Body of pancreas (tissue), 4 donors: ENCODE measurements around the gene NPTX2. TPM values are rescaled to one million over a fixed set of nuclear protein-coding genes. Genes with fewer than 3 reads are reported as not detected.

ENCODE experiments used
- ATAC-seq: fragments of 150-250 bp; one replicate; pipeline ENCODE4 v1.9.1; 2016
- DNase-seq, 4 donors: peaks; one replicate each; pipeline ENCODE4 v3.0.0-alpha.2; 2019
- H3K27ac ChIP-seq, 4 donors: fragments of 200-600 bp; sonication (generic); 1 replicate in 3 of 4; 2 replicates in 1 of 4; pipeline versions ENCODE4 v1.5.1 to v1.6.1; 2016 to 2019; ENCODE audit warnings: mild to moderate bottlenecking in 1 of 4, mixed read lengths in 1 of 4, moderate library complexity in 1 of 4
- H3K27me3 ChIP-seq, 2 donors: fragments of 200-600 bp; sonication (generic); one replicate each; pipeline ENCODE4 v1.6.0; 2016; ENCODE audit warnings: mild to moderate bottlenecking in 1 of 2
- H3K36me3 ChIP-seq, 2 donors: fragments of 200-600 bp; sonication (generic); replicated peaks in 1 of 2; 2 replicates each; pipeline ENCODE4 v1.5.1; 2016; ENCODE audit warnings: low read depth in 2 of 2; ENCODE audit not compliant: insufficient read depth in 1 of 2
- H3K4me1 ChIP-seq: fragments of 200-600 bp; sonication (generic); one replicate; pipeline ENCODE4 v1.6.0; 2016
- H3K4me3 ChIP-seq, 2 donors: fragments of 200-600 bp; sonication (generic); 1 replicate in 1 of 2; 2 replicates in 1 of 2; pipeline ENCODE4 v1.5.1; 2016 to 2019
- H3K9me3 ChIP-seq, 3 donors: fragments of 200-600 bp; sonication (generic); 1 replicate in 2 of 3; 2 replicates in 1 of 3; pipeline ENCODE4 v1.5.1; 2016
- CTCF ChIP-seq, 7 experiments: fragments of 450-650 bp in 4 of 7; fragments of 200-600 bp in 3 of 7; sonication (generic) in 3 of 7; IDR thresholded peaks; one replicate each; pipeline ENCODE4 v1.5.1; 2016 to 2019; ENCODE audit warnings: antibody characterized with exemption in 7 of 7
- POLR2A ChIP-seq, 3 donors: fragments of 450-650 bp; IDR thresholded peaks; one replicate each; pipeline ENCODE4 v1.6.1; 2016; ENCODE audit warnings: antibody characterized with exemption in 3 of 3, mild to moderate bottlenecking in 2 of 3
- WGBS, 2 donors: methylation state at CpG; one replicate each; pipeline ENCODE4 v1.1.5; 2017; 5-methylcytosine and 5-hydroxymethylcytosine counted together
- intact Hi-C: fragments of 100-400 bp; cut with DNase I; formaldehyde crosslinking; loops from one replicate; pipeline ENCODE4 v1.15.1; 2023
- total RNA-seq, 2 donors: library from RNA; depleted of rRNA; stranded (reverse); fragments of >200 nt; gene quantifications; one replicate each; pipeline ENCODE4 v1.1.0, GENCODE V29; 2016

NPTX2 gene
- total RNA-seq, 2 donors from 2014 or later = 18.4 to 37.2 TPM

- DNase-seq (no peak), ATAC-seq (no peak)
- no peak overlapping the region for H3K27ac ChIP-seq
- no peak for TF ChIP-seq POLR2A (IDR thresholded peaks at IDR 0.05)
- TF ChIP-seq CTCF (IDR thresholded peaks at IDR 0.05) = no peak
- H3K9me3 ChIP-seq = no peaks in the 10 kb centered on the region
- intact Hi-C loops = no loop called here
- no peak overlapping the region for H3K4me3 ChIP-seq
- H3K4me1 ChIP-seq = no peaks in the 10 kb centered on the region
- no peaks in the 10 kb centered on the region for H3K36me3 ChIP-seq
- H3K27me3 ChIP-seq = no peaks in the 10 kb centered on the region
- WGBS, 2 donors = 28 to 79% methylated on average over 2 of the region's 2 CpGs
These were observed 54.7 kb downstream of the NPTX2 start for GRCh38 chr7:98671733-98672331.

- no peak for TF ChIP-seq CTCF (IDR thresholded peaks at IDR 0.05)
- no peak for TF ChIP-seq POLR2A (IDR thresholded peaks at IDR 0.05)
- H3K9me3 ChIP-seq = no peaks in the 10 kb centered on the region
- H3K27me3 ChIP-seq = no peaks in the 10 kb centered on the region
- no peak for DNase-seq
- intact Hi-C loops = no loop called here
- no peak for ATAC-seq
- no peak overlapping the region for H3K27ac ChIP-seq
- H3K36me3 ChIP-seq = no peaks in the 10 kb centered on the region
- no peaks in the 10 kb centered on the region for H3K4me1 ChIP-seq
- H3K4me3 ChIP-seq = no peak overlapping the region
- 67 to 73% methylated on average over 8 of the region's 8 CpGs for WGBS, 2 donors
These were observed 57.4 kb downstream of the NPTX2 start for GRCh38 chr7:98674461-98674860.

- Histone ChIP-seq H3K4me3 (no peak overlapping the region), H3K9me3 (no peaks in the 10 kb centered on the region), H3K27ac (no peak overlapping the region), H3K36me3 (no peaks in the 10 kb centered on the region), H3K4me1 (no peaks in the 10 kb centered on the region), H3K27me3 (no peaks in the 10 kb centered on the region)
- DNase-seq (no peak), ATAC-seq (no peak)
- TF ChIP-seq POLR2A (IDR thresholded peaks at IDR 0.05) (no peak), CTCF (IDR thresholded peaks at IDR 0.05) (no peak)
- 53 to 64% methylated on average over 3 to 9 of the region's 9 CpGs for WGBS, 2 donors
- intact Hi-C loops = no loop called here
These were observed 57.8 kb downstream of the NPTX2 start for GRCh38 chr7:98674881-98675280.

GRCh38 chr7:98678215-98678614, 61.1 kb downstream of the NPTX2 start:
- intact Hi-C loops = no loop called here
- TF ChIP-seq CTCF (IDR thresholded peaks at IDR 0.05) (no peak), POLR2A (IDR thresholded peaks at IDR 0.05) (no peak)
- Histone ChIP-seq H3K27me3 (no peaks in the 10 kb centered on the region), H3K27ac (no peak overlapping the region), H3K9me3 (no peaks in the 10 kb centered on the region), H3K36me3 (no peaks in the 10 kb centered on the region), H3K4me3 (no peak overlapping the region), H3K4me1 (no peaks in the 10 kb centered on the region)
- DNase-seq (no peak), ATAC-seq (no peak)
- 74 to 87% methylated on average over 6 to 7 of the region's 7 CpGs for WGBS, 2 donors

Other genes with a start within 250 kb of the NPTX2 start
- 10 to 100 TPM; 15.8 to 23.1 TPM for gene BAIAP2L1, start 216.2 kb upstream of the NPTX2 start, total RNA-seq